Panc1 (cell line): Measurements from ENCODE around the gene MTNR1B. TPM values are rescaled to one million over a fixed set of nuclear protein-coding genes. Genes with fewer than 3 reads are reported as not detected.

Experiments used
- ATAC-seq: fragments of 200-7000 bp; cut with Tn5 transposase; 2 replicates; pipeline ENCODE4 v1.9.1; 2020; ENCODE audit warnings: mild to moderate bottlenecking, moderate library complexity
- BruUV-seq: library from RNA; stranded (reverse); fragments of 400-500 nt; replicated peaks from 2 replicates; lab custom pipeline; 2021; lab: Mats Ljungman, UMichigan
- CTCF ChIA-PET: fragments of 300-600 bp; sonication (Branson Sonifier 250); formaldehyde crosslinking; loops from one replicate; lab custom pipeline; 2022; ENCODE audit warnings: antibody characterized with exemption; lab: Charles Lee
- POLR2A ChIA-PET: fragments of 300-600 bp; sonication (Branson Sonifier 250); formaldehyde crosslinking; loops from one replicate; lab custom pipeline; 2022; ENCODE audit warnings: antibody characterized with exemption; lab: Charles Lee
- DNase-seq: peaks from one replicate; pipeline ENCODE4 v3.0.0-alpha.2; 2010; ENCODE audit warnings: low read depth, low spot score
- H3K27ac ChIP-seq: 2 replicates; pipeline ENCODE4 v1.5.1; 2011; ENCODE audit warnings: mild to moderate bottlenecking, low read length, inconsistent platforms
- H3K27me3 ChIP-seq: fragments of 200-500 bp; sonication (Bioruptor generic); 2 replicates; pipeline ENCODE4 v1.6.0; 2014; ENCODE audit warnings: low read length, inconsistent platforms; ENCODE audit not compliant: control insufficient read depth, insufficient read depth
- H3K36me3 ChIP-seq: fragments of 200-500 bp; sonication (Bioruptor generic); 2 replicates; pipeline ENCODE4 v1.5.1; 2014; ENCODE audit warnings: inconsistent platforms, mild to moderate bottlenecking, low read length, moderate library complexity; ENCODE audit not compliant: control insufficient read depth, insufficient read depth
- H3K4me1 ChIP-seq: 2 replicates; pipeline ENCODE4 v1.5.1; 2011; ENCODE audit warnings: inconsistent platforms, mild to moderate bottlenecking, low read length, moderate library complexity; ENCODE audit not compliant: control insufficient read depth, insufficient read depth
- H3K4me3 ChIP-seq, 2 experiments: 2 replicates each; pipeline ENCODE4 v1.5.1; 2011 to 2012; ENCODE audit warnings: low read depth in 2 of 2, low read length in 2 of 2, mild to moderate bottlenecking in 2 of 2, inconsistent platforms in 1 of 2, moderate library complexity in 1 of 2
- H3K9me3 ChIP-seq: fragments of 200-500 bp; sonication (Bioruptor generic); 2 replicates; pipeline ENCODE4 v1.5.1; 2014; ENCODE audit warnings: low read depth, mild to moderate bottlenecking, inconsistent platforms, low read length, moderate library complexity; ENCODE audit not compliant: control insufficient read depth, insufficient read depth
- CTCF ChIP-seq: fragments of 450-650 bp; IDR thresholded peaks from 2 replicates; pipeline ENCODE4 v1.5.1; 2017; ENCODE audit warnings: mild to moderate bottlenecking
- POLR2AphosphoS5 ChIP-seq: IDR thresholded peaks from 2 replicates; pipeline ENCODE4 v1.6.1; 2012; ENCODE audit warnings: mild to moderate bottlenecking, low read depth, low read length, moderate library complexity
- SIN3A ChIP-seq: IDR thresholded peaks from 2 replicates; pipeline ENCODE4 v1.6.1; 2012; ENCODE audit warnings: low read depth, mild to moderate bottlenecking, low read length, moderate library complexity, borderline replicate concordance; ENCODE audit not compliant: insufficient read depth
- TCF7L2 ChIP-seq: IDR thresholded peaks from 2 replicates; pipeline ENCODE4 v1.6.1; 2011; ENCODE audit warnings: mild to moderate bottlenecking, low read depth, low read length, inconsistent platforms
- in situ Hi-C: cut with HindIII; loops from 2 replicates; pipeline ENCODE4 v1.10.0; 2016; ENCODE audit warnings: low sequenced_read_pairs, low pct_unique_long_range_greater_than_20kb
- intact Hi-C: fragments of 100-400 bp; cut with micrococcal nuclease; formaldehyde crosslinking; loops from one replicate; pipeline ENCODE4 v1.10.0; 2022; ENCODE audit not compliant: unreplicated experiment
- total RNA-seq: library from RNA; stranded (reverse); gene quantifications from one replicate; pipeline ENCODE4 v1.2.1, GENCODE V29; 2021; ENCODE audit not compliant: unreplicated experiment
- TF ChIP-seq, protein P1 (sequence below), 2 experiments: IDR thresholded peaks; 2 replicates each; pipeline ENCODE4 v1.6.1; 2011 to 2012; ENCODE audit warnings: low read depth in 2 of 2, control low read depth in 1 of 2, low read length in 1 of 2, mild to moderate bottlenecking in 1 of 2, moderate library complexity in 1 of 2; ENCODE audit not compliant: insufficient read depth in 1 of 2

MTNR1B gene
- total RNA-seq, 1 experiment from 2014 or later: not detected

- TF ChIP-seq, protein P1, sequence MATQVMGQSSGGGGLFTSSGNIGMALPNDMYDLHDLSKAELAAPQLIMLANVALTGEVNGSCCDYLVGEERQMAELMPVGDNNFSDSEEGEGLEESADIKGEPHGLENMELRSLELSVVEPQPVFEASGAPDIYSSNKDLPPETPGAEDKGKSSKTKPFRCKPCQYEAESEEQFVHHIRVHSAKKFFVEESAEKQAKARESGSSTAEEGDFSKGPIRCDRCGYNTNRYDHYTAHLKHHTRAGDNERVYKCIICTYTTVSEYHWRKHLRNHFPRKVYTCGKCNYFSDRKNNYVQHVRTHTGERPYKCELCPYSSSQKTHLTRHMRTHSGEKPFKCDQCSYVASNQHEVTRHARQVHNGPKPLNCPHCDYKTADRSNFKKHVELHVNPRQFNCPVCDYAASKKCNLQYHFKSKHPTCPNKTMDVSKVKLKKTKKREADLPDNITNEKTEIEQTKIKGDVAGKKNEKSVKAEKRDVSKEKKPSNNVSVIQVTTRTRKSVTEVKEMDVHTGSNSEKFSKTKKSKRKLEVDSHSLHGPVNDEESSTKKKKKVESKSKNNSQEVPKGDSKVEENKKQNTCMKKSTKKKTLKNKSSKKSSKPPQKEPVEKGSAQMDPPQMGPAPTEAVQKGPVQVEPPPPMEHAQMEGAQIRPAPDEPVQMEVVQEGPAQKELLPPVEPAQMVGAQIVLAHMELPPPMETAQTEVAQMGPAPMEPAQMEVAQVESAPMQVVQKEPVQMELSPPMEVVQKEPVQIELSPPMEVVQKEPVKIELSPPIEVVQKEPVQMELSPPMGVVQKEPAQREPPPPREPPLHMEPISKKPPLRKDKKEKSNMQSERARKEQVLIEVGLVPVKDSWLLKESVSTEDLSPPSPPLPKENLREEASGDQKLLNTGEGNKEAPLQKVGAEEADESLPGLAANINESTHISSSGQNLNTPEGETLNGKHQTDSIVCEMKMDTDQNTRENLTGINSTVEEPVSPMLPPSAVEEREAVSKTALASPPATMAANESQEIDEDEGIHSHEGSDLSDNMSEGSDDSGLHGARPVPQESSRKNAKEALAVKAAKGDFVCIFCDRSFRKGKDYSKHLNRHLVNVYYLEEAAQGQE (IDR thresholded peaks at IDR 0.05; ENCODE audit: insufficient read depth in 1 of 2, low read depth in 2 of 2, low read length in 1 of 2): no peak
- TF ChIP-seq SIN3A: no peak
- no peak for TF ChIP-seq CTCF
- TF ChIP-seq TCF7L2: no peak
- no peak for TF ChIP-seq POLR2AphosphoS5
- H3K27me3 ChIP-seq: no peaks in the 10 kb centered on the region
- in situ Hi-C loops (no loop called here), intact Hi-C loops (no loop called here)
- H3K4me3 ChIP-seq: no peak overlapping the region
- no peaks in the 10 kb centered on the region for H3K4me1 ChIP-seq
- no TSS peak for BruUV-seq
- ATAC-seq: no peak
- no peak overlapping the region for H3K27ac ChIP-seq
- H3K36me3 ChIP-seq: no peaks in the 10 kb centered on the region
- ChIA-PET POLR2A (no interaction called here), CTCF (no interaction called here)
- DNase-seq: no peak
- no peaks in the 10 kb centered on the region for H3K9me3 ChIP-seq
Measured at GRCh38 chr11:92993004-92993403, 23.6 kb downstream of the MTNR1B start.

GRCh38 chr11:93000511-93001476, 31.3 kb downstream of the MTNR1B start:
- no peaks in the 10 kb centered on the region for H3K4me1 ChIP-seq
- CTCF ChIA-PET: no interaction called here
- H3K27me3 ChIP-seq: no peaks in the 10 kb centered on the region
- in situ Hi-C loops (no loop called here), intact Hi-C loops (no loop called here)
- H3K36me3 ChIP-seq: no peaks in the 10 kb centered on the region
- no peak overlapping the region for H3K27ac ChIP-seq
- peak; percentile 51 for DNase-seq
- no peaks in the 10 kb centered on the region for H3K9me3 ChIP-seq
- TF ChIP-seq TCF7L2: no peak
- TF ChIP-seq, protein P1 (IDR thresholded peaks at IDR 0.05; ENCODE audit: insufficient read depth in 1 of 2, low read depth in 2 of 2, low read length in 1 of 2): no peak
- ATAC-seq: peak; percentile 85
- POLR2A ChIA-PET: interaction anchor here (0.6 kb wide), 1 partner anchor 269 kb away, joined by 3 read pairs; no protein-coding TSS in a partner anchor
- no peak overlapping the region for H3K4me3 ChIP-seq
- BruUV-seq: no TSS peak
